IMR-90 (cell line): ENCODE measurements around the gene CYP11A1.

Experiments used
- BHLHE40 ChIP-seq: fragments of 150-350 bp; IDR thresholded peaks from 2 replicates; pipeline ENCODE4 v1.6.1; 2016; ENCODE audit warnings: mild to moderate bottlenecking, low read depth, low read length
- CEBPB ChIP-seq: IDR thresholded peaks from 2 replicates; pipeline ENCODE4 v1.6.1; 2012; ENCODE audit warnings: low read depth, low read length, improper control_type of control experiment
- MXI1 ChIP-seq: IDR thresholded peaks from 2 replicates; pipeline ENCODE4 v1.6.1; 2012; ENCODE audit warnings: low read depth, mild to moderate bottlenecking, low read length, moderate library complexity, borderline replicate concordance
- POLR2A ChIP-seq: IDR thresholded peaks from 2 replicates; pipeline ENCODE4 v1.6.1; 2012; ENCODE audit warnings: mild to moderate bottlenecking, low read depth, low read length
- RCOR1 ChIP-seq: IDR thresholded peaks from 2 replicates; pipeline ENCODE4 v1.6.1; 2012; ENCODE audit warnings: mild to moderate bottlenecking, low read length, improper control_type of control experiment; ENCODE audit not compliant: insufficient replicate concordance
- TF ChIP-seq, protein P1 (sequence below): conservative IDR thresholded peaks from 2 replicates; pipeline ENCODE4 v1.5.1; 2012; ENCODE audit warnings: mild to moderate bottlenecking, low read depth, low read length, improper control_type of control experiment
- TF ChIP-seq, protein P2 (sequence below): fragments of 150-350 bp; IDR thresholded peaks from 2 replicates; pipeline ENCODE4 v1.6.1; 2017; ENCODE audit warnings: mild to moderate bottlenecking, antibody characterized with exemption, low read length, low read depth

- no peak for TF ChIP-seq RCOR1
- TF ChIP-seq, protein P1, sequence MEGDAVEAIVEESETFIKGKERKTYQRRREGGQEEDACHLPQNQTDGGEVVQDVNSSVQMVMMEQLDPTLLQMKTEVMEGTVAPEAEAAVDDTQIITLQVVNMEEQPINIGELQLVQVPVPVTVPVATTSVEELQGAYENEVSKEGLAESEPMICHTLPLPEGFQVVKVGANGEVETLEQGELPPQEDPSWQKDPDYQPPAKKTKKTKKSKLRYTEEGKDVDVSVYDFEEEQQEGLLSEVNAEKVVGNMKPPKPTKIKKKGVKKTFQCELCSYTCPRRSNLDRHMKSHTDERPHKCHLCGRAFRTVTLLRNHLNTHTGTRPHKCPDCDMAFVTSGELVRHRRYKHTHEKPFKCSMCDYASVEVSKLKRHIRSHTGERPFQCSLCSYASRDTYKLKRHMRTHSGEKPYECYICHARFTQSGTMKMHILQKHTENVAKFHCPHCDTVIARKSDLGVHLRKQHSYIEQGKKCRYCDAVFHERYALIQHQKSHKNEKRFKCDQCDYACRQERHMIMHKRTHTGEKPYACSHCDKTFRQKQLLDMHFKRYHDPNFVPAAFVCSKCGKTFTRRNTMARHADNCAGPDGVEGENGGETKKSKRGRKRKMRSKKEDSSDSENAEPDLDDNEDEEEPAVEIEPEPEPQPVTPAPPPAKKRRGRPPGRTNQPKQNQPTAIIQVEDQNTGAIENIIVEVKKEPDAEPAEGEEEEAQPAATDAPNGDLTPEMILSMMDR = no peak
- TF ChIP-seq, protein P2, sequence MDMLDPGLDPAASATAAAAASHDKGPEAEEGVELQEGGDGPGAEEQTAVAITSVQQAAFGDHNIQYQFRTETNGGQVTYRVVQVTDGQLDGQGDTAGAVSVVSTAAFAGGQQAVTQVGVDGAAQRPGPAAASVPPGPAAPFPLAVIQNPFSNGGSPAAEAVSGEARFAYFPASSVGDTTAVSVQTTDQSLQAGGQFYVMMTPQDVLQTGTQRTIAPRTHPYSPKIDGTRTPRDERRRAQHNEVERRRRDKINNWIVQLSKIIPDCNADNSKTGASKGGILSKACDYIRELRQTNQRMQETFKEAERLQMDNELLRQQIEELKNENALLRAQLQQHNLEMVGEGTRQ = no peak
- no peak for TF ChIP-seq MXI1
- TF ChIP-seq POLR2A = no peak
- no peak for TF ChIP-seq BHLHE40
- TF ChIP-seq CEBPB = no peak
Observed at GRCh38 chr15:74303741-74304309, 63.6 kb downstream of the CYP11A1 start.
